ENCODE results near the gene TRAPPC3L. TPM values are rescaled to one million over a fixed set of nuclear protein-coding genes. Genes with fewer than 3 reads are reported as not detected.

The TRAPPC3L gene
- total RNA-seq, 1 donor from 2014 or later = not detected

DNA sequence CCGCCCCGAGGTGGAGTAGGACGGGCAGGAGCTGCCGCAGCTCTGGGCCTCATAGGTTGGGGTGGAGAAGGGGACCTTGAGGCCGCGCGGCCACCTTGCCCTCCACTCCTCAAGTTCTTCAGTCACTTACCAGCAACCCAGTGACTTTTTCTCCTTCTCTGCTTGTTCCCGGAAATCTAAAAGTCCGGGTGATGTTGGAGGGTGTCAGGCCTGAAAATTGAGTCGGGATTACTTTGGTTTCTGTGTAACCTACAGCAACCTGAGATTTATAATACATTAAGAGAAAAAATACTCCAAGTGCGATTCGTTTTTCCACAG, 26.2 kb upstream of the TRAPPC3L start:
- H3K4me1 Mint-ChIP-seq = peaks cover 27% of the 10 kb centered on the region
- peak overlapping the region; percentile 69 for H2AFZ ChIP-seq (replicated peaks)

DNA sequence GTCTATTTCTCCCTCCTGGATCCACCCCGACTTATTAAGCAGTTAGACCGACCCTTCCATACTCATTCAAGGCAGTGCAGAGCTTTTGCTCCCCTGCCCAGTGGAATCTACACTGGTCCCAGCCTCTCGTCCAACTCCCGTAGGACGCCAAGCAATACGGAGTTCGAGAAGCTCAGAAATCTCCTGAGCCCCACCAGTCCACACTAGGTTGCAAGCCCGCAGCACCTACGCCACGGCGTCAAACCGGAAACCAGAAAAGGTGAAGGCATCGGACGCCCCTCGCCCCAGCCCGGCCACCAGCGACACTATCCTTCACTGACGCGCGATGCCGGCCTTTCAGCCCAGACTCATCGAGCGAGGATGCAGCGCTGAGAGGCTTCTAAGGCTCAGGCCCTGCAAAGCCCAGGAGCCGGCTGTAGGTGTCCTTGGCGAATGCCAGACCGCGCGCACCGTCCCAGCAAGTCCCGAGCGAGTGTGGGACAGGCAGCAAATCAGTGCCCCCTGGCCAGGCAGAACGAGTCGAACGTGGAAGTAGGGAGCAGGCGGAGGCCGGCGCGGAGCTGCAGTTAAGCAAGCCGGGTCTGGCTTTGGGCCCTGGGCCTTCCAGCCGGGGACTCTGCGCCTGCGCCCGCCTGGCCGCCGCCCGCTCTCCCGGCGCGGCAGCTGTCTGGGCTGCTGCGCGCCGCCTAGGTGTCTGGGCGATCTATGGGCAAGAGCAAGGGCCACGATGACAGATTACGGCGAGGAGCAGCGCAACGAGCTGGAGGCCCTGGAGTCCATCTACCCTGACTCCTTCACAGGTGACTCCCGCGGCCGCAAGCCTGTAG, 25.6 kb upstream of the TRAPPC3L start, which contains the start of gene RWDD1:
Gene RWDD1 (plus strand): TSS at position 649 of the 827 bp plus-strand sequence. CDS start 79 bp downstream, at position 728.
- Mint-ChIP-seq H3K4me1 (peaks cover 27% of the 10 kb centered on the region), H3K27me3 (ENCODE audit: insufficient read depth, low read depth) (peaks cover 4% of the 10 kb centered on the region), H3K27ac (peak within 1 kb of the TSS; percentile 99), H3K4me3 (peak within 1 kb of the TSS; percentile 100), H3K36me3 (no peaks in the 10 kb centered on the region), H3K9me3 (no peaks in the 10 kb centered on the region)
- Histone ChIP-seq H3K27me3 (peaks cover 5% of the 10 kb centered on the region), H3F3A (ENCODE audit: low read depth) (peaks cover 16% of the 10 kb centered on the region), H3K4me2 (peak within 1 kb of the TSS; percentile 96), H4K20me1 (ENCODE audit: low read depth) (peaks cover 2% of the 10 kb centered on the region), H3K4me1 (peaks cover 15% of the 10 kb centered on the region), H2AFZ (replicated peaks) (peak within 1 kb of the TSS; percentile 92), H3K9ac (peak within 1 kb of the TSS; percentile 95), H3K79me2 (ENCODE audit: low read depth) (peaks cover 53% of the 10 kb centered on the region), H3K27ac (peak within 1 kb of the TSS; percentile 91), H3K4me3 (peak within 1 kb of the TSS; percentile 94), H3K9me3 (ENCODE audit: low read depth) (no peaks in the 10 kb centered on the region), H3K36me3 (no peaks in the 10 kb centered on the region)
- no peak for TF ChIP-seq EZH2phosphoT487 (IDR thresholded peaks at IDR 0.05)
- TF ChIP-seq EZH2 (IDR thresholded peaks at IDR 0.05) = no peak
- TF ChIP-seq, protein P1, sequence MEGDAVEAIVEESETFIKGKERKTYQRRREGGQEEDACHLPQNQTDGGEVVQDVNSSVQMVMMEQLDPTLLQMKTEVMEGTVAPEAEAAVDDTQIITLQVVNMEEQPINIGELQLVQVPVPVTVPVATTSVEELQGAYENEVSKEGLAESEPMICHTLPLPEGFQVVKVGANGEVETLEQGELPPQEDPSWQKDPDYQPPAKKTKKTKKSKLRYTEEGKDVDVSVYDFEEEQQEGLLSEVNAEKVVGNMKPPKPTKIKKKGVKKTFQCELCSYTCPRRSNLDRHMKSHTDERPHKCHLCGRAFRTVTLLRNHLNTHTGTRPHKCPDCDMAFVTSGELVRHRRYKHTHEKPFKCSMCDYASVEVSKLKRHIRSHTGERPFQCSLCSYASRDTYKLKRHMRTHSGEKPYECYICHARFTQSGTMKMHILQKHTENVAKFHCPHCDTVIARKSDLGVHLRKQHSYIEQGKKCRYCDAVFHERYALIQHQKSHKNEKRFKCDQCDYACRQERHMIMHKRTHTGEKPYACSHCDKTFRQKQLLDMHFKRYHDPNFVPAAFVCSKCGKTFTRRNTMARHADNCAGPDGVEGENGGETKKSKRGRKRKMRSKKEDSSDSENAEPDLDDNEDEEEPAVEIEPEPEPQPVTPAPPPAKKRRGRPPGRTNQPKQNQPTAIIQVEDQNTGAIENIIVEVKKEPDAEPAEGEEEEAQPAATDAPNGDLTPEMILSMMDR (IDR thresholded peaks at IDR 0.05) = no peak
- DNase-seq (ENCODE audit: low spot score) = peak; percentile 99

More for the DNA sequence above, 26.2 kb upstream of the TRAPPC3L start:
- H3K27ac Mint-ChIP-seq = peak overlapping the region; percentile 89
- Histone ChIP-seq H4K20me1 (ENCODE audit: low read depth) (peaks cover 2% of the 10 kb centered on the region), H3K27me3 (peaks cover 5% of the 10 kb centered on the region), H3K9me3 (ENCODE audit: low read depth) (no peaks in the 10 kb centered on the region), H3K4me2 (peak overlapping the region; percentile 82), H3K79me2 (ENCODE audit: low read depth) (peaks cover 58% of the 10 kb centered on the region), H3K9ac (peak overlapping the region; percentile 95), H3K4me1 (peaks cover 15% of the 10 kb centered on the region), H3F3A (ENCODE audit: low read depth) (peaks cover 16% of the 10 kb centered on the region), H3K36me3 (no peaks in the 10 kb centered on the region), H3K4me3 (peak overlapping the region; percentile 94), H3K27ac (peak overlapping the region; percentile 91)
- TF ChIP-seq EZH2 (IDR thresholded peaks at IDR 0.05) = no peak
- TF ChIP-seq, protein P1 (IDR thresholded peaks at IDR 0.05) = no peak
- no peak for DNase-seq (ENCODE audit: low spot score)
- H3K9me3 Mint-ChIP-seq = no peaks in the 10 kb centered on the region
- H3K36me3 Mint-ChIP-seq = peaks cover 5% of the 10 kb centered on the region
- peaks cover 2% of the 10 kb centered on the region for H3K27me3 Mint-ChIP-seq (ENCODE audit: insufficient read depth, low read depth)
- H3K4me3 Mint-ChIP-seq = peak overlapping the region; percentile 100

DNA sequence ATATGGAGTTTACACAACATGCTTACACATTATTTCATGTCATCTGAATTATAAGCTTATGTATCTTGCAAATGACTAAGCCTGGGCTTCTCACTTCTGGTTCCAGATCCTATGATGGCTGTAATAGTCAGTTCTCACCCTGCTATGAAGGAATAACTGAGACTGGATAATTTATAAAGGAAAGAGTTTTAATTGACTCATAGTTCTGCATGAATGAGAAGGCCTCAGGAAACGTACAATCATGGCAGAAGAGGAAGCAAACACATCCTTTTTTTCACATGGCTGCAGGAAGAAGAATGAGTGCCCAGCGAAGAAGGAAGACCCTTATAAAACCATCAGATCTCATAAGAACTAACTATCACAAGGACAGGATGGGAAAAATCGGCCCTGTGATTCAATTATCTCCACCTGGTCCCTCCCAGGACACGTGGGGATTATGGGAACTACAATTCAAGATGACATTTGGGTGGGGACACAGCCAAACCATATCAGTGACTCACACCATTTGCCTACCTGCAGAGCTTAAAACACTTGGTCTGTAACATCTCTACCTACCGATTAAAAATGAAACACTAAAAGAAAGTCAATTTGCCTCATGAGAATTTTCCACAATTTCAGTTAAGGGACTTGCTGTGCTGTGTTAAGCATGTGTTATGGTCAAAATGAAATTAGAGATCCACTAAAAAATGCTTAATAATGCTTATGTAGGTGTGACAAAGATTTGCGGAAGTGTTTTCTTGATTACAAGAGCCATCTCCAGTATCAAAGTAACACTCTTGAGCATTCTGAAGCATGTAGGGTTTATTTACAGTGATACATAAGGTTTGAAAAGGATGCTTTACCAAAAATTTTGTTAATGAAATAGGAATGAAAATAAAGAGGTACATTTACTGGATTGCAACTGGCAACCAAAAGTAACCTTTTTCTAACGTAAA, 23.6 kb upstream of the TRAPPC3L start:
- peaks cover 35% of the 10 kb centered on the region for H3K79me2 ChIP-seq (ENCODE audit: low read depth)
- H2AFZ ChIP-seq (replicated peaks) = no peak overlapping the region
- peaks cover 15% of the 10 kb centered on the region for H3K4me1 ChIP-seq
- H3K27me3 ChIP-seq = peaks cover 5% of the 10 kb centered on the region
- no peaks in the 10 kb centered on the region for H3K36me3 ChIP-seq
- H3K9me3 Mint-ChIP-seq = no peaks in the 10 kb centered on the region
- TF ChIP-seq EZH2 (IDR thresholded peaks at IDR 0.05) (no peak), EZH2phosphoT487 (IDR thresholded peaks at IDR 0.05) (no peak)
- TF ChIP-seq, protein P1 (IDR thresholded peaks at IDR 0.05) = no peak
- H3K27ac Mint-ChIP-seq = no peak overlapping the region
- H3K9ac ChIP-seq = no peak overlapping the region
- H3K9me3 ChIP-seq (ENCODE audit: low read depth) = no peaks in the 10 kb centered on the region
- H3K4me2 ChIP-seq = no peak overlapping the region
- no peak overlapping the region for H3K4me3 ChIP-seq
- peak overlapping the region; percentile 100 for H3K4me3 Mint-ChIP-seq
- peaks cover 27% of the 10 kb centered on the region for H3K4me1 Mint-ChIP-seq
- no peaks in the 10 kb centered on the region for H4K20me1 ChIP-seq (ENCODE audit: low read depth)
- DNase-seq (ENCODE audit: low spot score) = no peak
- no peak overlapping the region for H3K27ac ChIP-seq
- H3K27me3 Mint-ChIP-seq (ENCODE audit: insufficient read depth, low read depth) = peaks cover 4% of the 10 kb centered on the region
- no peaks in the 10 kb centered on the region for H3K36me3 Mint-ChIP-seq
- peaks cover 16% of the 10 kb centered on the region for H3F3A ChIP-seq (ENCODE audit: low read depth)

All from neural progenitor cell (in vitro differentiated cells).